GM18499 (cell line): ENCODE data around the gene ARHGDIA.

Experiments
- ATAC-seq: cut with Tn5 transposase; IDR thresholded peaks from one replicate; pipeline ENCODE4 v1.9.1; 2021; ENCODE audit warnings: moderate number of reproducible peaks; ENCODE audit not compliant: insufficient read depth, unreplicated experiment

The ARHGDIA gene

GRCh38 chr17:81889602-81890001, 18.5 kb upstream of the ARHGDIA start:
- ATAC-seq: no peak

- ATAC-seq: no peak
Observed at GRCh38 chr17:81888988-81889595, 18.0 kb upstream of the ARHGDIA start.

GRCh38 chr17:81888105-81888987, 17.2 kb upstream of the ARHGDIA start:
- no peak for ATAC-seq

- no peak for ATAC-seq
Observed at GRCh38 chr17:81885869-81886548, 14.9 kb upstream of the ARHGDIA start.

- ATAC-seq: no peak
Observed at GRCh38 chr17:81885454-81885853, 14.3 kb upstream of the ARHGDIA start.

- no peak for ATAC-seq
Observed at GRCh38 chr17:81884968-81885367, 13.8 kb upstream of the ARHGDIA start.

GRCh38 chr17:81884520-81884919, 13.4 kb upstream of the ARHGDIA start:
- ATAC-seq: no peak

- ATAC-seq: no peak
Observed at GRCh38 chr17:81879121-81879520, 8.0 kb upstream of the ARHGDIA start.

GRCh38 chr17:81878294-81878693, 7.2 kb upstream of the ARHGDIA start:
- no peak for ATAC-seq

- ATAC-seq: no peak
Observed at GRCh38 chr17:81877569-81877968, 6.4 kb upstream of the ARHGDIA start.

GRCh38 chr17:81871387-81872230, 472 bp upstream of the ARHGDIA start:
- ATAC-seq: no peak

GRCh38 chr17:81870131-81870980, 781 bp downstream of the ARHGDIA start:
- ATAC-seq: no peak

- no peak for ATAC-seq
Observed at GRCh38 chr17:81869221-81870130, 1.7 kb downstream of the ARHGDIA start.

GRCh38 chr17:81868674-81869220, 2.4 kb downstream of the ARHGDIA start:
- no peak for ATAC-seq

GRCh38 chr17:81867991-81868673, 3.0 kb downstream of the ARHGDIA start:
- ATAC-seq: no peak

- ATAC-seq: no peak
Observed at GRCh38 chr17:81867170-81867990, 3.8 kb downstream of the ARHGDIA start.
